HepG2 (cell line): ENCODE data around the gene STYK1. TPM values are rescaled to one million over a fixed set of nuclear protein-coding genes. Genes with fewer than 3 reads are reported as not detected.

Source experiments
- ATAC-seq: fragments of 200-7000 bp; cut with Tn5 transposase; 3 replicates; pipeline ENCODE4 v1.9.1; 2020; ENCODE audit warnings: mild to moderate bottlenecking, moderate library complexity
- BruUV-seq: library from RNA; stranded (reverse); fragments of 400-500 nt; replicated peaks from 2 replicates; lab custom pipeline; 2021; lab: Mats Ljungman, UMichigan
- CTCF ChIA-PET: fragments of 300-600 bp; formaldehyde crosslinking; extraction: SDS; loops from one replicate; lab custom pipeline; 2021; ENCODE audit warnings: low total read pairs, inconsistent platforms, low intra/inter-chr PET ratio; lab: Yijun Ruan, JAX
- POLR2A ChIA-PET: fragments of 350-600 bp; sonication (Branson Sonifier 250); formaldehyde crosslinking; loops from one replicate; lab custom pipeline; 2020; ENCODE audit warnings: antibody characterized with exemption, inconsistent platforms; lab: Yijun Ruan, JAX
- DNase-seq: peaks from one replicate; pipeline ENCODE4 v3.0.0-alpha.2; 2015; ENCODE audit warnings: low spot score
- FAIRE-seq: peaks from 3 replicates; lab custom pipeline; 2011; peaks lifted over from hg19 to GRCh38; lab: Jason Lieb, UNC
- H2AFZ ChIP-seq: one replicate; pipeline ENCODE4 v1.6.1; 2011; ENCODE audit warnings: low read length, inconsistent platforms
- H3K27ac ChIP-seq: fragments of 300-600 bp; 3 replicates; pipeline ENCODE4 v1.8.0; 2011; ENCODE audit warnings: mixed run types, mild to moderate bottlenecking, mixed read lengths, low read length, inconsistent platforms; ENCODE audit not compliant: insufficient read depth; ENCODE audit errors: extremely low read length
- H3K27me3 ChIP-seq, 2 experiments: fragments of 200-600 bp in 1 of 2; 2 replicates in 1 of 2; 3 replicates in 1 of 2; pipeline versions ENCODE4 v1.6.0 to v1.8.0; 2011; ENCODE audit warnings: low read length in 2 of 2, mild to moderate bottlenecking in 2 of 2, moderate library complexity in 2 of 2, inconsistent platforms in 1 of 2; ENCODE audit not compliant: insufficient read depth in 2 of 2, control insufficient read depth in 1 of 2
- H3K36me3 ChIP-seq, 2 experiments: fragments of 200-600 bp in 1 of 2; replicated peaks in 1 of 2; 2 replicates in 1 of 2; 3 replicates in 1 of 2; pipeline versions ENCODE4 v1.5.1 to v1.8.0; 2011; ENCODE audit warnings: low read length in 2 of 2, inconsistent platforms in 1 of 2; ENCODE audit not compliant: insufficient read depth in 2 of 2, control insufficient read depth in 1 of 2
- H3K4me1 ChIP-seq: 2 replicates; pipeline ENCODE4 v1.5.1; 2012; ENCODE audit warnings: low read length, inconsistent platforms; ENCODE audit not compliant: insufficient read depth
- H3K4me2 ChIP-seq: 2 replicates; pipeline ENCODE4 v1.6.0; 2011; ENCODE audit warnings: low read depth, low read length, inconsistent platforms
- H3K4me3 ChIP-seq, 3 experiments: fragments of 200-600 bp in 1 of 3; sonication (generic), shearing (Covaris generic) in 1 of 3; replicated peaks in 1 of 3; 2 replicates each; pipeline ENCODE4 v1.5.1; 2011 to 2016; ENCODE audit warnings: low read length in 3 of 3, inconsistent platforms in 2 of 3, low read depth in 2 of 3, mild to moderate bottlenecking in 2 of 3, control low read depth in 1 of 3, mixed read lengths in 1 of 3; ENCODE audit not compliant: insufficient read depth in 1 of 3
- H3K79me2 ChIP-seq: one replicate; pipeline ENCODE4 v1.6.1; 2011; ENCODE audit warnings: low read length, inconsistent platforms; ENCODE audit not compliant: insufficient read depth
- H3K9ac ChIP-seq: 2 replicates; pipeline ENCODE4 v1.6.0; 2011; ENCODE audit warnings: mild to moderate bottlenecking, low read depth, low read length, inconsistent platforms; ENCODE audit not compliant: insufficient read depth
- H3K9me3 ChIP-seq: 2 replicates; pipeline ENCODE4 v1.5.1; 2012; ENCODE audit warnings: mild to moderate bottlenecking, low read length
- H4K20me1 ChIP-seq: 2 replicates; pipeline ENCODE4 v1.6.0; 2011; ENCODE audit warnings: inconsistent platforms, mild to moderate bottlenecking, low read length, moderate library complexity; ENCODE audit not compliant: insufficient read depth
- ARNT ChIP-seq: fragments of 450-650 bp; IDR thresholded peaks from 2 replicates; pipeline ENCODE4 v1.6.1; 2017
- CCAR2 ChIP-seq: fragments of 200-400 bp; formaldehyde crosslinking; optimal IDR thresholded peaks from 2 replicates; pipeline ENCODE3; 2018; ENCODE audit warnings: low read depth, mild to moderate bottlenecking, low read length, moderate library complexity
- IRX3 ChIP-seq: sonication (generic); formaldehyde crosslinking; IDR thresholded peaks from 2 replicates; pipeline ENCODE4 v1.8.1; 2023; ENCODE audit warnings: mild to moderate bottlenecking, low read depth, missing genetic modification reagents, borderline replicate concordance
- KDM2A ChIP-seq: sonication (generic); formaldehyde crosslinking; IDR thresholded peaks from 2 replicates; pipeline ENCODE4 v1.4.0; 2020; ENCODE audit warnings: low read depth, missing genetic modification reagents, borderline replicate concordance
- KLF6 ChIP-seq: IDR thresholded peaks from 2 replicates; pipeline ENCODE4 v1.8.0; 2016; ENCODE audit warnings: missing biosample characterization, missing genetic modification reagents
- PHB2 ChIP-seq: fragments of 450-650 bp; IDR thresholded peaks from 2 replicates; pipeline ENCODE4 v1.6.1; 2018; ENCODE audit not compliant: partially characterized antibody
- PHF5A ChIP-seq: IDR thresholded peaks from one replicate; pipeline ENCODE4 v1.6.1; 2018; ENCODE audit warnings: low read depth, missing genetic modification reagents; ENCODE audit not compliant: unreplicated experiment
- REL ChIP-seq: sonication (generic); formaldehyde crosslinking; conservative IDR thresholded peaks from 2 replicates; pipeline ENCODE4 v1.8.0; 2022; ENCODE audit warnings: mild to moderate bottlenecking, missing genetic modification reagents, moderate library complexity
- STAG1 ChIP-seq: sonication (generic); formaldehyde crosslinking; IDR thresholded peaks from 2 replicates; pipeline ENCODE4 v1.4.0; 2020; ENCODE audit warnings: missing genetic modification reagents
- ZBTB1 ChIP-seq: sonication (generic); formaldehyde crosslinking; IDR thresholded peaks from 2 replicates; pipeline ENCODE4 v1.4.0; 2020; ENCODE audit warnings: missing genetic modification reagents, borderline replicate concordance
- ZFAT ChIP-seq: sonication (generic); formaldehyde crosslinking; conservative IDR thresholded peaks from 2 replicates; pipeline ENCODE4 v1.8.1; 2023; ENCODE audit warnings: missing genetic modification reagents, inconsistent platforms
- ZNF124 ChIP-seq: sonication (generic); formaldehyde crosslinking; IDR thresholded peaks from 2 replicates; pipeline ENCODE4 v1.4.0; 2020; ENCODE audit warnings: missing genetic modification reagents
- ZNF350 ChIP-seq: sonication (generic); formaldehyde crosslinking; IDR thresholded peaks from 2 replicates; pipeline ENCODE4 v1.4.0; 2020; ENCODE audit warnings: mild to moderate bottlenecking, low read depth, missing genetic modification reagents, borderline replicate concordance
- ZNF572 ChIP-seq: sonication (generic); formaldehyde crosslinking; IDR thresholded peaks from 2 replicates; pipeline ENCODE4 v1.5.1; 2020; ENCODE audit warnings: mild to moderate bottlenecking, missing genetic modification reagents
- ZNF605 ChIP-seq: sonication (generic); formaldehyde crosslinking; IDR thresholded peaks from 2 replicates; pipeline ENCODE4 v1.8.0; 2022; ENCODE audit warnings: mild to moderate bottlenecking, missing genetic modification reagents
- ZNF746 ChIP-seq: sonication (generic); formaldehyde crosslinking; IDR thresholded peaks from 2 replicates; pipeline ENCODE4 v1.8.0; 2022; ENCODE audit warnings: mild to moderate bottlenecking, missing genetic modification reagents
- ZNF772 ChIP-seq: sonication (generic); formaldehyde crosslinking; IDR thresholded peaks from 2 replicates; pipeline ENCODE4 v1.5.0; 2020; ENCODE audit warnings: mild to moderate bottlenecking, missing genetic modification reagents
- ZNF780A ChIP-seq: sonication (generic); formaldehyde crosslinking; IDR thresholded peaks from 2 replicates; pipeline ENCODE4 v1.8.0; 2022; ENCODE audit warnings: mild to moderate bottlenecking, missing genetic modification reagents, moderate library complexity
- ZSCAN29 ChIP-seq: sonication (generic); formaldehyde crosslinking; conservative IDR thresholded peaks from 2 replicates; pipeline ENCODE4 v1.4.0; 2020; ENCODE audit warnings: mild to moderate bottlenecking, missing genetic modification reagents
- WGBS: methylation state at CpG from one replicate; pipeline ENCODE4 v1.1.6; 2017; ENCODE audit warnings: low lambda C conversion rate; 5-methylcytosine and 5-hydroxymethylcytosine counted together
- in situ Hi-C: cut with HindIII; loops from 2 replicates; pipeline ENCODE4 v1.10.0; 2017; ENCODE audit warnings: low pct_unique_long_range_greater_than_20kb; ENCODE audit not compliant: extremely low pct_ligation_motif_present
- intact Hi-C: fragments of 100-400 bp; cut with micrococcal nuclease; formaldehyde crosslinking; loops from one replicate; pipeline ENCODE4 v1.10.0; 2022; ENCODE audit not compliant: unreplicated experiment
- polyA plus RNA-seq, 8 experiments: library from polyadenylated mRNA; depleted of rRNA in 3 of 8; stranded (reverse) in 7 of 8; unstranded in 1 of 8; fragments of >200 nt; fragmentation: Illumina TruSeq in 4 of 8; extraction: Trizol in 4 of 8; gene quantifications; 2 replicates each; pipeline versions ENCODE4 v1.2.1 to v1.2.3, GENCODE V29; 2011 to 2016; ENCODE audit warnings: low read depth in 4 of 8, missing spikeins in 1 of 8, mixed read lengths in 1 of 8; ENCODE audit not compliant: insufficient read depth in 1 of 8
- total RNA-seq, 5 experiments: library from RNA; depleted of rRNA; stranded (reverse); fragments of >200 nt; fragmentation: Illumina TruSeq; extraction: Trizol; gene quantifications; 2 replicates each; pipeline ENCODE4 v1.2.3, GENCODE V29; 2016; ENCODE audit warnings: low read depth in 1 of 5
- TF ChIP-seq, protein P1 (sequence below): sonication (generic); formaldehyde crosslinking; IDR thresholded peaks from 2 replicates; pipeline ENCODE4 v1.5.0; 2020; ENCODE audit warnings: missing genetic modification reagents, mild to moderate bottlenecking, borderline replicate concordance
- TF ChIP-seq, protein P2 (sequence below): sonication (generic); formaldehyde crosslinking; IDR thresholded peaks from 2 replicates; pipeline ENCODE4 v1.4.0; 2020; ENCODE audit warnings: missing genetic modification reagents

Gene STYK1
- total and polyA plus RNA-seq, 2 of the 13 experiments (the other 11 are each of a cell fraction or from before 2014, with no cell fraction given): not detected

DNA sequence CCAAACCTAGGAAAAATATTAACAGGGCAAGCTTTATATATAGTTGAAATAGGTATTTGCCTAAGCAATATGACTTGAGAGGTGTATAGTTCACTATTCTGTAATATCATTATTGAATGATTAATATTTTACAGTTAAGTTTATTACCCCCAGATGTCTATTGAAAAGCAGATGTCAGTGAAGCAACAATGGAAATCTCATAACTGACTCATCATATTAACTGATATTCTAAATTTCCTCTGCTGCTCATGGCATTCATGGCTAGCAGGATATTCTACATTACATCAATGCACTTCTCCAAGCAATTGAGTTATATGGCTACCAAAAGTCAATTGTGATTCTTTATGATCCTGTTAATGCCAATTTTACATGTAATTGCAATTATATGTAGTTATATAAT, 50.7 kb downstream of the STYK1 start (continued):
- no peak for TF ChIP-seq STAG1 (CRISPR knock-in tag)
- no peak for TF ChIP-seq ARNT

DNA sequence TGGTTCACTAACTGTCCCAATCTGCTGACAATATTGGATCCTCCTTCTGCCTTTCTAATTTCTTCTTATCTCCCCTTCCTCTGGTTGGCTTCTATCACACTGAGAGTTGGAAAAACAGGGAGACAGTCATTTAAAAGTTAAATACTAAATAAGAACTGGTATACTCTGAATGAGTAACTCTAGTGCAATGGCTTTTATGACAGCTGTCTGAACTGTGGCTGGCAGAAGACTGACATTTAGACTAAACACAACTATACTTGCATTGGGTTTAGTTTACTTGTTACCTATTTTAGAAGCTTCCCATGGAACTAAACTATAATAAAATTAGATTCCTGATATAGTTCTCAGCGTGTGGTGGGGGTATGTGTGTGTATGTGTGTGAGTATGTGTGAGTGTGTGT, 52.6 kb downstream of the STYK1 start:
- Histone ChIP-seq H3K79me2 (no peaks in the 10 kb centered on the region), H2AFZ (no peak overlapping the region), H3K4me1 (no peaks in the 10 kb centered on the region), H4K20me1 (no peaks in the 10 kb centered on the region), H3K9ac (no peak overlapping the region), H3K4me2 (no peak overlapping the region), H3K27me3 (0 out of 5 replicates have a peak, but pooled peaks cover 0 to 13% of the 10 kb centered on the region in 2 experiments), H3K27ac (no peak overlapping the region), H3K36me3 (no peaks in the 10 kb centered on the region), H3K9me3 (no peaks in the 10 kb centered on the region), H3K4me3 (no peak overlapping the region)
- FAIRE-seq (no peak), ATAC-seq (no peak), DNase-seq (no peak)
- intact Hi-C loops: no loop called here
- POLR2A ChIA-PET: no interaction called here
- BruUV-seq: no TSS peak
- in situ Hi-C loops: no loop called here
- CTCF ChIA-PET: no interaction called here
- WGBS: 3% methylated on average over 1 of the region's 1 CpG
- TF ChIP-seq PHB2 (no peak), ZNF350 (CRISPR knock-in tag) (no peak), KLF6 (no peak), ARNT (no peak), CCAR2 (no peak), ZNF124 (CRISPR knock-in tag) (no peak), ZBTB1 (CRISPR knock-in tag) (no peak), ZNF605 (no peak), ZNF780A (no peak), ZSCAN29 (no peak), PHF5A (CRISPR knock-in tag) (no peak), REL (CRISPR knock-in tag) (no peak), ZFAT (CRISPR knock-in tag) (no peak), KDM2A (no peak), IRX3 (CRISPR knock-in tag) (no peak), ZNF572 (CRISPR knock-in tag) (no peak), ZNF746 (CRISPR knock-in tag) (no peak), ZNF772 (CRISPR knock-in tag) (no peak)
- TF ChIP-seq, protein P1, sequence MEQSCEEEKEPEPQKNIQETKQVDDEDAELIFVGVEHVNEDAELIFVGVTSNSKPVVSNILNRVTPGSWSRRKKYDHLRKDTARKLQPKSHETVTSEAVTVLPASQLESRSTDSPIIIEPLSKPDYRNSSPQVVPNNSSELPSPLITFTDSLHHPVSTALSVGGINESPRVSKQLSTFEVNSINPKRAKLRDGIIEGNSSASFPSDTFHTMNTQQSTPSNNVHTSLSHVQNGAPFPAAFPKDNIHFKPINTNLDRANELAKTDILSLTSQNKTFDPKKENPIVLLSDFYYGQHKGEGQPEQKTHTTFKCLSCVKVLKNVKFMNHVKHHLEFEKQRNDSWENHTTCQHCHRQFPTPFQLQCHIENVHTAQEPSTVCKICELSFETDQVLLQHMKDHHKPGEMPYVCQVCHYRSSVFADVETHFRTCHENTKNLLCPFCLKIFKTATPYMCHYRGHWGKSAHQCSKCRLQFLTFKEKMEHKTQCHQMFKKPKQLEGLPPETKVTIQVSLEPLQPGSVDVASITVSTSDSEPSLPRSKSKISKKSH (CRISPR knock-in tag): no peak
- TF ChIP-seq, protein P2, sequence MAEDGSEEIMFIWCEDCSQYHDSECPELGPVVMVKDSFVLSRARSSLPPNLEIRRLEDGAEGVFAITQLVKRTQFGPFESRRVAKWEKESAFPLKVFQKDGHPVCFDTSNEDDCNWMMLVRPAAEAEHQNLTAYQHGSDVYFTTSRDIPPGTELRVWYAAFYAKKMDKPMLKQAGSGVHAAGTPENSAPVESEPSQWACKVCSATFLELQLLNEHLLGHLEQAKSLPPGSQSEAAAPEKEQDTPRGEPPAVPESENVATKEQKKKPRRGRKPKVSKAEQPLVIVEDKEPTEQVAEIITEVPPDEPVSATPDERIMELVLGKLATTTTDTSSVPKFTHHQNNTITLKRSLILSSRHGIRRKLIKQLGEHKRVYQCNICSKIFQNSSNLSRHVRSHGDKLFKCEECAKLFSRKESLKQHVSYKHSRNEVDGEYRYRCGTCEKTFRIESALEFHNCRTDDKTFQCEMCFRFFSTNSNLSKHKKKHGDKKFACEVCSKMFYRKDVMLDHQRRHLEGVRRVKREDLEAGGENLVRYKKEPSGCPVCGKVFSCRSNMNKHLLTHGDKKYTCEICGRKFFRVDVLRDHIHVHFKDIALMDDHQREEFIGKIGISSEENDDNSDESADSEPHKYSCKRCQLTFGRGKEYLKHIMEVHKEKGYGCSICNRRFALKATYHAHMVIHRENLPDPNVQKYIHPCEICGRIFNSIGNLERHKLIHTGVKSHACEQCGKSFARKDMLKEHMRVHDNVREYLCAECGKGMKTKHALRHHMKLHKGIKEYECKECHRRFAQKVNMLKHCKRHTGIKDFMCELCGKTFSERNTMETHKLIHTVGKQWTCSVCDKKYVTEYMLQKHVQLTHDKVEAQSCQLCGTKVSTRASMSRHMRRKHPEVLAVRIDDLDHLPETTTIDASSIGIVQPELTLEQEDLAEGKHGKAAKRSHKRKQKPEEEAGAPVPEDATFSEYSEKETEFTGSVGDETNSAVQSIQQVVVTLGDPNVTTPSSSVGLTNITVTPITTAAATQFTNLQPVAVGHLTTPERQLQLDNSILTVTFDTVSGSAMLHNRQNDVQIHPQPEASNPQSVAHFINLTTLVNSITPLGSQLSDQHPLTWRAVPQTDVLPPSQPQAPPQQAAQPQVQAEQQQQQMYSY (CRISPR knock-in tag): no peak
